IPS-20b (cell line): ENCODE results near the gene ZNRF1.
A peak's percentile ranks its signal among the peaks of the same experiment; 100 is the strongest.
"Not testable (repeated sequence)": the region's sequence is repeated elsewhere in the genome, so short reads cannot be mapped to it uniquely, and the experiment has no call there.

Experiments
- H3K27ac ChIP-seq: one replicate; pipeline ENCODE4 v1.5.1; 2013; ENCODE audit warnings: low read length
- H3K27me3 ChIP-seq: 2 replicates; pipeline ENCODE4 v1.6.1; 2013; ENCODE audit warnings: mild to moderate bottlenecking, low read length, inconsistent platforms; ENCODE audit not compliant: insufficient read depth
- H3K36me3 ChIP-seq: 2 replicates; pipeline ENCODE4 v1.6.1; 2013; ENCODE audit warnings: low read depth, mild to moderate bottlenecking, inconsistent platforms, low read length, moderate library complexity; ENCODE audit not compliant: insufficient read depth
- H3K4me1 ChIP-seq: 2 replicates; pipeline ENCODE4 v1.6.1; 2013; ENCODE audit warnings: mild to moderate bottlenecking, control low read depth, inconsistent platforms, low read length, moderate library complexity; ENCODE audit not compliant: insufficient read depth
- H3K4me3 ChIP-seq: 2 replicates; pipeline ENCODE4 v1.5.1; 2013; ENCODE audit warnings: mild to moderate bottlenecking, low read length, inconsistent platforms
- H3K9ac ChIP-seq: 2 replicates; pipeline ENCODE4 v1.6.1; 2013; ENCODE audit warnings: low read depth, mild to moderate bottlenecking, inconsistent platforms, low read length, moderate library complexity
- H3K9me3 ChIP-seq: 2 replicates; pipeline ENCODE4 v1.6.1; 2013; ENCODE audit warnings: mild to moderate bottlenecking, low read depth, low read length, inconsistent platforms; ENCODE audit not compliant: insufficient read depth

ZNRF1 gene

DNA sequence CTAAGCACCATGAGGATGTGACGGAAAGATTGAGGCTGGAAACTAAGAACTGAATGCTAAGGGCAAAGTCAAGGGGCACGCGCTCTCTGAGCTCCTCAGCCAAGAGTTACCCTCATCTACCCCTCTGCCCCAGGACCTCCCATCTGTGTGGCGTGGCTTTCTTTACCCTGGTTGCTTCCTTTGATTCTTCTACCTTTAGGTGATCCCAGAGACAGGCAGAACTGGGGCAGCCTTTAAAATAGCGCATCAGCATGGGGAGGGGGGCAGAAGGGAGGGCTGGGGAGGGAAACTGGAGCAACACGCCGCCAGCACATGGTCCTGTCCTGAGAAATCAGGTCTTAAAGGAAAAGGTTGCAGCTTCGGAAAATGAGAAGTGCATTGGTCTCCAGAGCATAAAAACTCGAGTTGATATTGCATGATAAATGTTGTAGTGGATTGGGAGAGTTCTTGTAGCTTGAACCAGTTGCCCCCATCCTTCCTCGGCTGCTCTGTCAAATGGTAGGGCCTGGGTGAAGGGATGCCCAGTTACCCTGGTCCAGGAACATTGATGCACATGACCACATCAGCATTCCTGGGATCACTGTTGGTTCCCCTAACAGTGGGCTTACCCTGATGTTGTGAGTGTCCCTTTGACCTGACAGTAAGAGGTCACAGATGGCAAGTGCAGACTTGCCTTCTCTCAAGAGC, 88.0 kb downstream of the ZNRF1 start:
- Histone ChIP-seq H3K4me1 (peaks cover 11% of the 10 kb centered on the region; the same call in 1 of the 2 replicates), H3K36me3 (0 out of 2 replicates have a peak, but pooled peaks cover 2% of the 10 kb centered on the region), H3K9ac (no peak overlapping the region), H3K9me3 (no peaks in the 10 kb centered on the region), H3K4me3 (no peak overlapping the region), H3K27me3 (no peaks in the 10 kb centered on the region), H3K27ac (no peak overlapping the region)

- peaks cover 15% of the 10 kb centered on the region for H3K4me1 ChIP-seq
- no peak overlapping the region for H3K4me3 ChIP-seq
- H3K9me3 ChIP-seq = no peaks in the 10 kb centered on the region
- 0 out of 2 replicates have a peak, but pooled peaks cover 2% of the 10 kb centered on the region for H3K36me3 ChIP-seq
- no peak overlapping the region for H3K27ac ChIP-seq
- H3K9ac ChIP-seq = no peak overlapping the region
- H3K27me3 ChIP-seq = no peaks in the 10 kb centered on the region
Observed at GRCh38 chr16:75087375-75087979, 88.7 kb downstream of the ZNRF1 start.

GRCh38 chr16:75088216-75088615, 89.4 kb downstream of the ZNRF1 start:
- H3K9ac ChIP-seq = no peak overlapping the region
- H3K36me3 ChIP-seq = 0 out of 2 replicates have a peak, but pooled peaks cover 2% of the 10 kb centered on the region
- no peak overlapping the region for H3K4me3 ChIP-seq
- H3K9me3 ChIP-seq = no peaks in the 10 kb centered on the region
- no peaks in the 10 kb centered on the region for H3K27me3 ChIP-seq
- peaks cover 18% of the 10 kb centered on the region for H3K4me1 ChIP-seq
- no peak overlapping the region for H3K27ac ChIP-seq

GRCh38 chr16:75088934-75089333, 90.1 kb downstream of the ZNRF1 start:
- Histone ChIP-seq H3K4me1 (peaks cover 12% of the 10 kb centered on the region), H3K9ac (no peak overlapping the region), H3K4me3 (no peak overlapping the region), H3K9me3 (no peaks in the 10 kb centered on the region), H3K36me3 (0 out of 2 replicates have a peak, but pooled peaks cover 2% of the 10 kb centered on the region), H3K27ac (no peak overlapping the region), H3K27me3 (no peaks in the 10 kb centered on the region)

- no peaks in the 10 kb centered on the region for H3K27me3 ChIP-seq
Observed at GRCh38 chr16:75089486-75090202, 90.8 kb downstream of the ZNRF1 start.

GRCh38 chr16:75090899-75091298, 92.1 kb downstream of the ZNRF1 start:
- H3K36me3 ChIP-seq, H3K27me3 ChIP-seq, H3K9ac ChIP-seq, H3K9me3 ChIP-seq, H3K4me3 ChIP-seq, H3K27ac ChIP-seq: not testable (repeated sequence)
- H3K4me1 ChIP-seq = peaks cover 12% of the 10 kb centered on the region

More at GRCh38 chr16:75089486-75090202, 90.8 kb downstream of the ZNRF1 start:
- Histone ChIP-seq H3K36me3 (peaks cover 4% of the 10 kb centered on the region; the same call in 1 of the 2 replicates), H3K4me3 (no peak overlapping the region), H3K27ac (no peak overlapping the region), H3K4me1 (peaks cover 12% of the 10 kb centered on the region), H3K9me3 (no peaks in the 10 kb centered on the region), H3K9ac (no peak overlapping the region)

- H3K27ac ChIP-seq, H3K36me3 ChIP-seq: not testable (repeated sequence)
- H3K4me1 ChIP-seq = peaks cover 19% of the 10 kb centered on the region
Observed at GRCh38 chr16:75091619-75092018, 92.8 kb downstream of the ZNRF1 start.

DNA sequence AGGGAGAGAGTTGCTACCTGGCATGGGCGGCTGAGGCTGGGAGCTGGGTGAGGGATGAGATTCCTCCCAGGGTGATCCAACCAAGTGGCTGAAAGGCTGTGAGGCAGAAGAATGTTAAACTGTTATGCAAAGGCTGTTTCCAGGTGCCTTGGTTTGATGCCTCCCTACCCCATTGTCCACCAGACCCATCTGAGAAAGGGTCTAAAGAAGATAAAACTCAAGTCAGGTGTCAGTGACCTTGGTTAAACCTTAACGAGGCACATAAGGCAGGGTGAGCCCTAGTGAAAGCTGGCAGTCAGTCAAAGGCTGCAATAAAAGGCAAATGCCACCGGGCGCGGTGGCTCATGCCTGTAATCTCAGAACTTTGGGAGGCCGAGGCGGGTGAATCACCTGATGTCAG, 94.0 kb downstream of the ZNRF1 start:
- Histone ChIP-seq H3K27ac (no peak overlapping the region), H3K36me3 (peaks cover 9% of the 10 kb centered on the region; the same call in 1 of the 2 replicates), H3K9me3 (no peaks in the 10 kb centered on the region), H3K27me3 (no peaks in the 10 kb centered on the region), H3K4me3 (no peak overlapping the region), H3K9ac (no peak overlapping the region), H3K4me1 (peaks cover 23% of the 10 kb centered on the region)

More at GRCh38 chr16:75091619-75092018, 92.8 kb downstream of the ZNRF1 start:
- H3K9ac ChIP-seq, H3K9me3 ChIP-seq, H3K4me3 ChIP-seq, H3K27me3 ChIP-seq: not testable (repeated sequence)

- Histone ChIP-seq H3K4me3 (no peak overlapping the region), H3K9ac (no peak overlapping the region), H3K4me1 (peaks cover 34% of the 10 kb centered on the region), H3K27ac (no peak overlapping the region), H3K27me3 (no peaks in the 10 kb centered on the region), H3K9me3 (no peaks in the 10 kb centered on the region), H3K36me3 (peaks cover 9% of the 10 kb centered on the region; the same call in 1 of the 2 replicates)
Observed at GRCh38 chr16:75093598-75094540, 95.0 kb downstream of the ZNRF1 start.

- Histone ChIP-seq H3K4me1 (peaks cover 47% of the 10 kb centered on the region), H3K9me3 (no peaks in the 10 kb centered on the region), H3K4me3 (no peak overlapping the region), H3K36me3 (peaks cover 9% of the 10 kb centered on the region; the same call in 1 of the 2 replicates), H3K9ac (no peak overlapping the region), H3K27me3 (no peaks in the 10 kb centered on the region), H3K27ac (no peak overlapping the region)
Observed at GRCh38 chr16:75095204-75095621, 96.4 kb downstream of the ZNRF1 start.

DNA sequence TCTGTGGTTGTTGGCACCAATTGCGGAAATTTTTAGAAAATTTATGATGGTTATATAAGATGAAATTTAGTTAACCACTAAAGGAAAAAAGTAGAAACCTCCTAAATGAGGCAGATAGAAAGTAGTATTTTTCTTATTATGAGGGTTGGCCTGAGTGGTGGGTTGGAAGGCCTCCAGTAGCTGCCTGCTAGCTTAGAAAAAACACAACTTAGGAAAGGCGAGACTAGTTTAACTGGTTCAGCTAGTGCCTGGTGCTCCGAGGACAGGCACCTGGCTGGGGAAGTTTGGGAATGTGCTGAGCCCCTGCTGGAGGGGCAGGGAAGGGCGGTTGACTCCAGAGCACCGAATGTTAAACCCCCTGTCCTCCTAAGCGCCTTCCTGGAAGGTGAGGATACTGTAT, 97.8 kb downstream of the ZNRF1 start:
- Histone ChIP-seq H3K4me1 (peaks cover 51% of the 10 kb centered on the region), H3K36me3 (peaks cover 9% of the 10 kb centered on the region; the same call in 1 of the 2 replicates), H3K4me3 (no peak overlapping the region), H3K9me3 (no peaks in the 10 kb centered on the region), H3K9ac (peak overlapping the region; percentile 30; the same call in 1 of the 2 replicates), H3K27ac (no peak overlapping the region), H3K27me3 (no peaks in the 10 kb centered on the region)
